GM12865 (cell line): ENCODE data around the gene PSMA7.
A peak's percentile ranks its signal among the peaks of the same experiment; 100 is the strongest.

Source experiments
- DNase-seq: peaks from one replicate; pipeline ENCODE4 v3.0.0; 2010; ENCODE audit warnings: low read depth
- H3K4me3 ChIP-seq: 2 replicates; pipeline ENCODE4 v1.5.1; 2011; ENCODE audit warnings: mild to moderate bottlenecking, low read depth, low read length, control low read depth
- TF ChIP-seq, protein P1 (sequence below): IDR thresholded peaks from 2 replicates; pipeline ENCODE4 v1.5.1; 2011; ENCODE audit warnings: low read length, control low read depth, low read depth, inconsistent platforms; ENCODE audit not compliant: insufficient read depth; ENCODE audit errors: missing control alignments

PSMA7 gene

DNA sequence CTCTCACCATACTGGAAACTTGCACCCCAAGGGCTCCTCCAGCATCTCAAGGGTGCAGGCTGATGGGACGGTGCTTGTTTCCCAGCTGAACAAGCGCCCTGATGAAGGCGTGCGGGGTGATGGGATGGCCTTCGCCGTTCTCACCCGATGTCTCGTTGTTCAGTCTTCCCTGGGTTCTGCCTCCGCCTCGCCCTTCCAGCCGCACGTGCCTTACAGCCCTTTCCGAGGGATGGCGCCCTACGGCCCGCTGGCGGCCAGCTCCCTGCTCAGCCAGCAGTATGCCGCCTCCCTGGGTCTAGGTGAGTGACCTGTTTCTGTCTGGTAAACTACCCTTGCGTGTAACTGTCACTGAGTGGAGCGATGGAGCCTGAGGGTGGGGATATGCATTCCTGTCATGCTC lies 17.1 kb downstream of the PSMA7 start:
- H3K4me3 ChIP-seq: no peak overlapping the region
- DNase-seq: no peak
- TF ChIP-seq, protein P1, sequence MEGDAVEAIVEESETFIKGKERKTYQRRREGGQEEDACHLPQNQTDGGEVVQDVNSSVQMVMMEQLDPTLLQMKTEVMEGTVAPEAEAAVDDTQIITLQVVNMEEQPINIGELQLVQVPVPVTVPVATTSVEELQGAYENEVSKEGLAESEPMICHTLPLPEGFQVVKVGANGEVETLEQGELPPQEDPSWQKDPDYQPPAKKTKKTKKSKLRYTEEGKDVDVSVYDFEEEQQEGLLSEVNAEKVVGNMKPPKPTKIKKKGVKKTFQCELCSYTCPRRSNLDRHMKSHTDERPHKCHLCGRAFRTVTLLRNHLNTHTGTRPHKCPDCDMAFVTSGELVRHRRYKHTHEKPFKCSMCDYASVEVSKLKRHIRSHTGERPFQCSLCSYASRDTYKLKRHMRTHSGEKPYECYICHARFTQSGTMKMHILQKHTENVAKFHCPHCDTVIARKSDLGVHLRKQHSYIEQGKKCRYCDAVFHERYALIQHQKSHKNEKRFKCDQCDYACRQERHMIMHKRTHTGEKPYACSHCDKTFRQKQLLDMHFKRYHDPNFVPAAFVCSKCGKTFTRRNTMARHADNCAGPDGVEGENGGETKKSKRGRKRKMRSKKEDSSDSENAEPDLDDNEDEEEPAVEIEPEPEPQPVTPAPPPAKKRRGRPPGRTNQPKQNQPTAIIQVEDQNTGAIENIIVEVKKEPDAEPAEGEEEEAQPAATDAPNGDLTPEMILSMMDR: no peak

DNA sequence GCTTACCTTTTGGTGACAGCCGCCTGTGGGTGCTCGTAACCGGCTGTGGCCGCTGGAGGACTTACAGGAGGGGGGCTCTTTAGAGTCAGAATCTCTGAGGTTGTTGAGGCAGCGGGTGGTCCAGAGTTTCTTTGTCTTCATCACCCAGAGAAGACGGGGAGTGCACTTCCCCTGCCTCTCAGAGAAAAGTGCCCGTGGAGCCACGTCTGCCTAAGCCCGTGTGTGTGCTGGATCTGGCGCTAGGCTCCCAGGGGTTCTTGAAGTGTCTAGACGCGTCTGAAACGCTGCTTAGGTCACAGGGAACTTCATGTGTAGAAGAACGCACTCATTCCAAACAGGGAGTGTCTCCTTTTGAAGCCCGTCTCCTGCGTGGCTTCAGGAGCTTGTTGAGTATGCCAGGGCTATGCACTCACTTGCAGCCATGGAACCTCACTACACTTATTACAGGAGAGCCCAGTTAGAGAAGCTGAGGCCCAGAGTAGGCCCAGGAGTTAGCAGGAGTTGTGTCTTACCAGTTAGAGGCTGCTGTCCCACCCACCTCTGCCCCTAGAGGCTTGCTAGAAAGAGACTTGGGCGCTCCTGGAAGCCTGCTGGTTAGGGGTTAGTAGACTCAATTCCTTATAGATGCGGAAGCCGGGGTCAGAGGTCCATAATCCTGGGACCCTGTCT lies 19.6 kb downstream of the PSMA7 start:
- no peak for DNase-seq
- H3K4me3 ChIP-seq: peak overlapping the region; percentile 74
- TF ChIP-seq, protein P1: no peak

DNA sequence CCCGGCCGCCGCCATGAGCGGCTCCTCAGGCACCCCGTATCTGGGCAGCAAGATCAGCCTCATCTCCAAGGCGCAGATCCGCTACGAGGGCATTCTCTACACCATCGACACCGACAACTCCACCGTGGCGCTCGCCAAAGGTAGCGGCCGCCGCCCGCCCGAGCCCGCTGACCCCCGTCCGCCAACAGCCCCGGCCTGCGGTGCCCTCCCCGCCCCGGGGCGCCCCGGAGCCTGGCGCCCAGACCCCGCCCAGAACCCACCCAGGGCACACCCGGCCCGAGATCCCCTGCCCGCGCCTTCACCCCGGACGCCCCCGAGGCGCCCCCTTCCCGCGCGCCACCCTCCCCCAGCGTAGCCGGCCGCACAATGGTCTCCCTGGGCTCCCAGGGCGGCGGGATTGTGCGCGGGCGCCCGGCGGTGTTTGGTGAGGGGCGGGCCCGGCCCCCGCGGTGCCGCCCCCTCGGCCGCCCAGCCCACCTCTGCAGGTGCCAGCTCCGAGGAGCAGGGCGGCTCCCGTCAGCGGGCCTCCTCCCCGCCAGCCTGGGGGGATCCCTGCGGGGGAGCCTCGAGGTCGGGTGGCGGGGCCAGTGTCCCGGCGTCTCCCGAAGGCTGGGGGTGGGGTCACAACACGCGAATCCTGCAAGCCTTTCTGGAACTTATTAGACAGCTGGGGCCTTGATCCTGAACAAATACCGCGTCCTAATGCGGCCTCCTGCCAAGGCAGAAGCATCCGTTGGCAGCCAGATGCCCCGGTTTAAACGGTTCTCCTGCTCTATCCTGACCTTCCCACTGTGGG lies 20.3 kb downstream of the PSMA7 start:
- peak; percentile 45 for DNase-seq
- peak overlapping the region; percentile 74 for H3K4me3 ChIP-seq
- TF ChIP-seq, protein P1: no peak

DNA sequence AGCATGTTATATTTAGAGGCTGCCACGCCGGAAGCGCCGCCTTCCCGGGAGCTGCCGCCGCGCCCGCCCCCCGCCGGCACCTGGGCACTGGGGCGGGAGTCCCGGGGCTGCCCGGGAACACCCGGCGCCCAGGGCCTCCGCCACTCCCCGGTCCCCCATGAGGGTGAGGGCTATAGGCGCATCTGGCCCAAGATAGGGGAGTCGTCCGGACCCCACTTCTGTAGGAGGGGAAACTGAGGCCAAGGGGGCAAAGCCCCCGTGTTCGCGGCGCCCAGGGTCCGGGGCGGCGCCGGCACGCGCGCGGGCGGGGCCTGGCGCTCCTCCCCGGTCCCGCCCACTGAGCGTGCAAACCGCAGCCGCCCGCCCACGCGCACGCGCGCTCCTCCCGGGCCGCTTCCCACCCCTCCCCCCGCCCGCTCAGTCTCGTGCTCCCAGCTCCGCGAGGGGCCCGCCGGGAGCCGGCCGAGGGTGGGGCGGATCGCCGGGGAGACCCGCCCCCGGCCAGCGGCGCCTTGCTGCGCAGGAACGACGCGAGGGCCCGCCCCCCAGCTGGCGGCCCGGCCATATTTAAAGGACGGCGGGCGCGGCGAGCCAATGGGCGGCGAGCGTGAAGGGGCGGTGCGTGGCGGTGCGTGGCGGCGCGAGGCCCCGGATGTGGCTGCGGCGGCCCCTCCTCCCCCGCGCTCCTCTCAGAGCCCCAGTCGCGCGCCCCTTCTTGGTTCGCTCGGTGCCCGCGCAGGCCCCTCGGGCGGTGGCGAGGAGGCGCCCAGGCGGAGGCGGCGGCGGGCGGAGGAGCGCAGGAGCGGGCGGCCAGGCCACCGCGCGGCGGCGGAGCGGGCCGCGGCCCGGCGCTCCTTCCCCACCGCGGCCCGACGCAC lies 21.2 kb downstream of the PSMA7 start, which contains the start of gene LSM14B:
LSM14B (plus strand) TSS at position 700 of the 878 bp plus-strand sequence. CDS start 192 bp downstream, outside the sequence.
- peak within 1 kb of the TSS; percentile 74 for H3K4me3 ChIP-seq
- TF ChIP-seq, protein P1: no peak
- peak; percentile 99 for DNase-seq

DNA sequence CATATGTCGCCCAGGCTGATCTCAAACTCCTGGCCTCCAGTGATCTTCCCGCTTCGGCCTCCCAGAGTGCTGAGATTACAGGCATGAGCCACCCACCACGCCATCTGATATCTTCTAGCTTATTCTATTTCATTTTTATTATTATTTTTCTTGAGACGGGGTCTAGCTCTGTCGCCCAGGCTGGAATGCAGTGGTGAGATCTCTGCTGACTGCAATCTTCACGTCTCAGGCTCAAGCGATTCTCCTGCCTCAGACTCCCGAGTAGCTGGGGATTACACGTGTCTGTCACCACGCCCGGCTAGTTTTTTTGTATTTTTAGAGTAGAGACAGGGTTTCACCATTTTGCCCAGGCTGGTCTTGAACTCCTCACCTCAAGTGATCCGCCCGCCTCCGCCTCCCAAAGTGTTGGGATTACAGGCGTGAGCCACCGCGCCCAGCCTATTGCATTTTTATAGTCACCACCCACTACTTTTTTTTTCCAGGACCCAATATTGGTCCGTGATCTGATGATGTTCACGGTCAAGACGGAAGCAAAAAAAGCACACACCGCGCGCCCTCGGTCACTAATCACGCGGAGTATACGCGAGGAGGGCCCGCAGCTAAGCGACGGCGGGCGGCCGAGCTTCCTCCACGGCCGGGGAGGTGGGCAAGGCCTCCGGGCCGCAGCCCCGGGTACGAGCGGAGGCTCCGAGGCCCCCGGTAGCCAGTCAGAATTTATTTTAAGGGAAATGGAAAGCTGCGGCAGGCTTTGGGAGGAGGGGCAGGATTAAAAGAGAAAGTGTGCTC lies 22.0 kb downstream of the PSMA7 start:
- DNase-seq: no peak
- TF ChIP-seq, protein P1: no peak
- peak overlapping the region; percentile 71 for H3K4me3 ChIP-seq

DNA sequence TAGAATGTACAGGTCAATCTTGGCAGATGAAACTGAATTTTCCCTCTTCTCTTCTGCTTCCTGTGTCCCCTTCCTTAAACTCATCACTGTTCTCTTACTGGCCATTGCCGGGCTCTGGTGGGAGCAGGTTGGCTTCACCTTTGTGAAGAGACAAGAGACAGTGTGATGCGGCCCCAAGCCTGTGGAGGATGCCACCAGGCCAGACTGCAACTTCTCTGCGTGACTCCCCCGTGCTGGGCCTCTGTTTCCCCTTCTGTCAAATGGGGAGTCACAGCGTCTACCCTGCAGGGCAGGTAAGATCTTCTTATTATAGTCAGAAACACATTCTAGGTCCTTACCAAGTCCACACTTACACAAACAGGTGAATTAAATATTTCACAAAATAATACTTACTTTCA lies 22.8 kb downstream of the PSMA7 start:
- H3K4me3 ChIP-seq: no peak overlapping the region
- no peak for DNase-seq
- TF ChIP-seq, protein P1: no peak
